HepG2 (cell line): ENCODE results near the gene CYP2W1. TPM values are rescaled to one million over a fixed set of nuclear protein-coding genes. Genes with fewer than 3 reads are reported as not detected.

ENCODE experiments used
- AGO1 ChIP-seq: fragments of 200-400 bp; formaldehyde crosslinking; IDR thresholded peaks from 2 replicates; pipeline ENCODE4 v1.6.1; 2017; ENCODE audit warnings: mild to moderate bottlenecking, low read depth, low read length, moderate library complexity; ENCODE audit not compliant: poor library complexity, severe bottlenecking
- EHMT2 ChIP-seq: fragments of 200-600 bp; sonication (generic); IDR thresholded peaks from 2 replicates; pipeline ENCODE4 v1.7.0; 2017; ENCODE audit warnings: antibody characterized with exemption, low read depth, low read length, borderline replicate concordance
- GMEB1 ChIP-seq: sonication (generic); formaldehyde crosslinking; IDR thresholded peaks from 2 replicates; pipeline ENCODE4 v1.5.1; 2020; ENCODE audit warnings: missing genetic modification reagents, mild to moderate bottlenecking, borderline replicate concordance
- GRHL1 ChIP-seq: sonication (generic); formaldehyde crosslinking; conservative IDR thresholded peaks from 2 replicates; pipeline ENCODE4 v1.8.0; 2022; ENCODE audit warnings: missing genetic modification reagents
- KLF13 ChIP-seq: sonication (generic); formaldehyde crosslinking; IDR thresholded peaks from 2 replicates; pipeline ENCODE4 v1.4.0; 2020; ENCODE audit warnings: mild to moderate bottlenecking, missing genetic modification reagents
- MAZ ChIP-seq, 2 experiments: sonication (generic) in 1 of 2; formaldehyde crosslinking in 1 of 2; IDR thresholded peaks; 2 replicates each; pipeline versions ENCODE4 v1.5.0 to v1.6.1; 2012 to 2020; ENCODE audit warnings: low read depth in 2 of 2, mild to moderate bottlenecking in 2 of 2, borderline replicate concordance in 1 of 2, improper control_type of control experiment in 1 of 2, low read length in 1 of 2, missing genetic modification reagents in 1 of 2, moderate library complexity in 1 of 2
- MTA1 ChIP-seq: sonication (generic); formaldehyde crosslinking; IDR thresholded peaks from 2 replicates; pipeline ENCODE4 v1.4.0; 2020; ENCODE audit warnings: missing genetic modification reagents, mild to moderate bottlenecking, borderline replicate concordance
- MTERF4 ChIP-seq: sonication (generic); formaldehyde crosslinking; IDR thresholded peaks from 2 replicates; pipeline ENCODE4 v1.8.0; 2023; ENCODE audit warnings: mild to moderate bottlenecking, missing genetic modification reagents
- NAIF1 ChIP-seq: sonication (generic); formaldehyde crosslinking; IDR thresholded peaks from 2 replicates; pipeline ENCODE4 v1.5.0; 2020; ENCODE audit warnings: mild to moderate bottlenecking, missing genetic modification reagents, borderline replicate concordance
- NCOA2 ChIP-seq: sonication (generic); formaldehyde crosslinking; IDR thresholded peaks from 2 replicates; pipeline ENCODE4 v1.8.0; 2022; ENCODE audit warnings: inconsistent platforms
- PATZ1 ChIP-seq: sonication (generic); formaldehyde crosslinking; IDR thresholded peaks from 2 replicates; pipeline ENCODE4 v1.4.0; 2020; ENCODE audit warnings: missing genetic modification reagents
- SUZ12 ChIP-seq: fragments of 150-350 bp; IDR thresholded peaks from 2 replicates; pipeline ENCODE4 v1.6.1; 2014; ENCODE audit warnings: low read depth, low read length
- TBL1XR1 ChIP-seq: fragments of 150-350 bp; IDR thresholded peaks from 2 replicates; pipeline ENCODE4 v1.6.1; 2014; ENCODE audit warnings: borderline replicate concordance, low read length; ENCODE audit not compliant: partially characterized antibody
- ZNF10 ChIP-seq: sonication (generic); formaldehyde crosslinking; IDR thresholded peaks from 2 replicates; pipeline ENCODE4 v1.4.0; 2020; ENCODE audit warnings: mild to moderate bottlenecking, low read depth, missing genetic modification reagents, borderline replicate concordance
- ZNF180 ChIP-seq: sonication (generic); formaldehyde crosslinking; IDR thresholded peaks from 2 replicates; pipeline ENCODE4 v1.4.0; 2020; ENCODE audit warnings: low read depth, missing genetic modification reagents, borderline replicate concordance
- ZNF235 ChIP-seq: sonication (generic); formaldehyde crosslinking; IDR thresholded peaks from 2 replicates; pipeline ENCODE4 v1.8.1; 2023; ENCODE audit warnings: mild to moderate bottlenecking, missing genetic modification reagents, borderline replicate concordance
- ZNF510 ChIP-seq: sonication (generic); formaldehyde crosslinking; IDR thresholded peaks from 2 replicates; pipeline ENCODE4 v1.4.0; 2020; ENCODE audit warnings: low read depth, mild to moderate bottlenecking, missing genetic modification reagents
- ZNF557 ChIP-seq: sonication (generic); formaldehyde crosslinking; IDR thresholded peaks from 2 replicates; pipeline ENCODE4 v1.4.0; 2020; ENCODE audit warnings: missing genetic modification reagents
- ZNF790 ChIP-seq: sonication (generic); formaldehyde crosslinking; IDR thresholded peaks from 2 replicates; pipeline ENCODE4 v1.8.0; 2022; ENCODE audit warnings: missing genetic modification reagents, mild to moderate bottlenecking, borderline replicate concordance
- polyA plus RNA-seq, 8 experiments: library from polyadenylated mRNA; depleted of rRNA in 3 of 8; stranded (reverse) in 7 of 8; unstranded in 1 of 8; fragments of >200 nt; fragmentation: Illumina TruSeq in 4 of 8; extraction: Trizol in 4 of 8; gene quantifications; 2 replicates each; pipeline versions ENCODE4 v1.2.1 to v1.2.3, GENCODE V29; 2011 to 2016; ENCODE audit warnings: low read depth in 4 of 8, missing spikeins in 1 of 8, mixed read lengths in 1 of 8; ENCODE audit not compliant: insufficient read depth in 1 of 8
- total RNA-seq, 5 experiments: library from RNA; depleted of rRNA; stranded (reverse); fragments of >200 nt; fragmentation: Illumina TruSeq; extraction: Trizol; gene quantifications; 2 replicates each; pipeline ENCODE4 v1.2.3, GENCODE V29; 2016; ENCODE audit warnings: low read depth in 1 of 5
- TF ChIP-seq, protein P1 (sequence below): sonication (generic); formaldehyde crosslinking; IDR thresholded peaks from 2 replicates; pipeline ENCODE4 v1.4.0; 2020; ENCODE audit warnings: missing genetic modification reagents

The CYP2W1 gene
- total and polyA plus RNA-seq, 2 of the 13 experiments (the other 11 are each of a cell fraction or from before 2014, with no cell fraction given), result 19.5 to 31.7 TPM

DNA sequence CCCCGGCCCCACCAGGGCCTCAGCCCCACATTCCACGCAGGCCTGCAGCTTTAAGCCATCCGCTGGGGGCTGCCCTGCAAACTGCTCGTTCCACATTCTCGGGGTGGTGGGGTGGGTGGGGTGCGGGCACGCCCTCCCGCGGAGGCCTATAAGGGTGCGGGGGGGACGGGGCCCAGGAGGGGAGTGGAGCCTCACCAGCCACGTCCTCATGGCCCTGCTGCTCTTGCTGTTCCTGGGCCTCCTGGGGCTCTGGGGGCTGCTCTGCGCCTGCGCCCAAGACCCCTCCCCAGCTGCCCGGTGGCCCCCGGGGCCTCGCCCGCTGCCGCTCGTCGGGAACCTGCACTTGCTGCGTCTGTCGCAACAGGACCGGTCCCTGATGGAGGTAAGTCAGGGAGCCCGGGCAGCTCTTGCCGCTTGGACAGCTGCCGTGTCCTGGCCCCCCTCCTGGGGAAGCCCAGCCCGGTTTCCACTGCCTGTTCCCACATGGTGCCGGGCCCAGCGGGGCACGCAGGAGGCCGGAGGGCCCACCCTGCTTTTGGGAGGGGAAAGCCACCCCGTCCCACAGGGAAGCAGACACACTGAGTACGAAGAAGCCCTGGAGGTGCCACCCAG, at the start of gene CYP2W1 (continued):
- TF ChIP-seq GMEB1 (CRISPR knock-in tag) (no peak), ZNF557 (CRISPR knock-in tag) (no peak), MTA1 (CRISPR knock-in tag) (no peak; the same call in 1 of the 2 replicates), EHMT2 (no peak), KLF13 (CRISPR knock-in tag) (peak; percentile 43; the same call in 1 of the 2 replicates), ZNF10 (CRISPR knock-in tag) (no peak), ZNF235 (CRISPR knock-in tag) (no peak), NAIF1 (CRISPR knock-in tag) (no peak), AGO1 (no peak), GRHL1 (CRISPR knock-in tag) (no peak), MTERF4 (CRISPR knock-in tag) (peak; percentile 38; the same call in 1 of the 2 replicates), ZNF180 (no peak), NCOA2 (no peak), ZNF790 (CRISPR knock-in tag) (no peak), SUZ12 (no peak), MAZ (IDR thresholded peaks at IDR 0.05; ENCODE audit: borderline replicate concordance, low read depth, low read length) (no peak), MAZ (CRISPR knock-in tag; IDR thresholded peaks at IDR 0.05; ENCODE audit: low read depth) (peak; percentile 82), ZNF510 (no peak), PATZ1 (CRISPR knock-in tag) (peak; percentile 97), TBL1XR1 (no peak)
- TF ChIP-seq, protein P1, sequence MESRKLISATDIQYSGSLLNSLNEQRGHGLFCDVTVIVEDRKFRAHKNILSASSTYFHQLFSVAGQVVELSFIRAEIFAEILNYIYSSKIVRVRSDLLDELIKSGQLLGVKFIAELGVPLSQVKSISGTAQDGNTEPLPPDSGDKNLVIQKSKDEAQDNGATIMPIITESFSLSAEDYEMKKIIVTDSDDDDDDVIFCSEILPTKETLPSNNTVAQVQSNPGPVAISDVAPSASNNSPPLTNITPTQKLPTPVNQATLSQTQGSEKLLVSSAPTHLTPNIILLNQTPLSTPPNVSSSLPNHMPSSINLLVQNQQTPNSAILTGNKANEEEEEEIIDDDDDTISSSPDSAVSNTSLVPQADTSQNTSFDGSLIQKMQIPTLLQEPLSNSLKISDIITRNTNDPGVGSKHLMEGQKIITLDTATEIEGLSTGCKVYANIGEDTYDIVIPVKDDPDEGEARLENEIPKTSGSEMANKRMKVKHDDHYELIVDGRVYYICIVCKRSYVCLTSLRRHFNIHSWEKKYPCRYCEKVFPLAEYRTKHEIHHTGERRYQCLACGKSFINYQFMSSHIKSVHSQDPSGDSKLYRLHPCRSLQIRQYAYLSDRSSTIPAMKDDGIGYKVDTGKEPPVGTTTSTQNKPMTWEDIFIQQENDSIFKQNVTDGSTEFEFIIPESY (CRISPR knock-in tag), result no peak
